GM21447 (cell line): ENCODE results near the gene CRELD2.
"Not testable (repeated sequence)": the region's sequence is repeated elsewhere in the genome, so short reads cannot be mapped to it uniquely, and the experiment has no call there.

Source experiments
- ATAC-seq: cut with Tn5 transposase; IDR thresholded peaks from one replicate; pipeline ENCODE4 v1.9.1; 2021; ENCODE audit not compliant: unreplicated experiment

Gene CRELD2

DNA sequence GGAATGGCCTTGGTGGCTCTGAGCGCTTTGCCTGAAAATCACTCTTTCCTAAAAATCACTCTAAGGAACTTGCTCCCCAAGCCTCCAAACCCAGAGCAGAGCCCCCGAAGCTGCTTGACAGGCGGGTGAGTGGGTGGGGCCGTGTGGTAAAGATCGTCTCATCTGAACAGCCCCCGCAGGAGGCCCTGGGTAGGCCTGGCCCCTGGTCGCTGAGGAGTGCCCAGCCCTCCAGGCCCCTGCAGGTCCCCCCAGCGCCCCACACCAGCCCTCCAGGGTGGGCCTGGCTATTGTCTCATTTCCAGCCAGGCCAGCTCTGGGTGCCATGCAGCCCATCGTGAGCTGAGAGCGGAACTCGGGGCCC lies 25.0 kb downstream of the CRELD2 start:
- no peak for ATAC-seq

DNA sequence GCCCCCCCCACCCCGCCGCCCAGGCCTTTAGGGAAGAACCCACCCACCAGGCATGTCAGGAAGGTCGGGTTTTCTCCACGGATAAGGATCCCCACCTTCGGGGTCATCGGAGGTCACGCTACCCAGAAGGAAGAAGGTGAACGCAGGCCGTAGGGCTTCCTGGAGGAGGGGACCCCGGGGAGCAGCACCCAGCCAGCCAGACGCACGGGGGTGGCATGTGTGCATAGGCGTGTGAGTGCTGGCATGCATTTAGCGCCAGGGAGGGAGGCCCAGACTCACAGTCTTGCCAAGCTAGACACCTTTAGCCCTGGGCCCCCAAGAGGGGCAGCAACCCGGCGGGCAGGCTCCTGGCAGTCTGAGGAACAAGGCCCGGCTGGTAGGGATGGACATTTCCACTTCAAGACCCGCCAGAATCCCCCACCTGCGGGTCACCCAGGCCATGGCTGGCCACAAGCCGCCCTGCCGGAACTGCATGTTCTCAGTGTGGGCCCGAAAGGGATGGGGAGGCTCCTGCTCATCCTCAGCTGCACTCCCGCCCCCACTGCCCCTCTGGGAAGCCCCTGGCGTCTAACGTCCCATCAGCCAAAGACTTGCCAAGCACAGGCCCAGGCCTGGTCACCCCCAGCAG lies 25.5 kb downstream of the CRELD2 start:
- no peak for ATAC-seq

DNA sequence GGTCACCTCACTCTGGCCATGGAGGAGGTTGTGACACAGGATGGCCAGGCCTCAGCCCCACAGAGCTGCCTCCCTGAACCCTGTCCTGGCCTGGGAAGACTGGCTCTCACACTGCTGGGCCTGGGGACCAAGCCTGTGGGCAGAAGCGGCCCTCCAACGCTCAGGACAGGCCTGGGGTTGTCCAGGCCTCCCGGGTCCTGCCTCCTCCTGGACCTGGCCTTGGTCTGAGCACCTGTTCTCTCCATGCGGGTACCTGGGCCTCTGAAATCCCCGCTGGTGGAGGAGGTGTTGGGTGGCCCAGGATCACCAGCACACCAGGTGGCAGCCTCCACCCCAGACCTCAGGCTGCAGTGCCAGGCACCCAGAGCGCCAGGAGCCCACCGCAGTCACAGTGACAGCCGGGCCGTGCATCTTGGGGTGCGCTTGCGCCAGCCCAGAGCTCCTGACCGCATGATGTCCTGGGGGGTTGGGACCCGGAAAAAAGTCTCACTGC lies 26.0 kb downstream of the CRELD2 start:
- no peak for ATAC-seq

GRCh38 chr22:49945042-49945794 lies 26.8 kb downstream of the CRELD2 start:
- ATAC-seq, result not testable (repeated sequence)

GRCh38 chr22:49946612-49947295 lies 28.3 kb downstream of the CRELD2 start:
- no peak for ATAC-seq

DNA sequence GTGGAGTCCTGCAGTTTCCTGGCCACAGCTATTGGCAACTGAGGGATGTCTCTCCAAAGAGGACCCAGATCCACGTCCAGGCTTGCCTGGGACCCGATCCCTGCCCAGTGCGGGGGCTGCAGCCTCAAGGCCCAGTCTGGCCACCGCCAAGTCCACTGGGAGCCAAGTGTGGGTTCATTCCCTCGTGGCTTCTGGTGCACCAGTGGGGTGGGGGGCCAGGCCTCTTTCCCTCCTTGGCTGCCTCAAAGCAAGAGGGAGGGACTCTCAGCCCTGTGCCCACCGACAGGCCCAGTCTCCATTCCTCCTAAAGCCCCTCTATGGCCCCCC lies 28.8 kb downstream of the CRELD2 start:
- ATAC-seq, result no peak

DNA sequence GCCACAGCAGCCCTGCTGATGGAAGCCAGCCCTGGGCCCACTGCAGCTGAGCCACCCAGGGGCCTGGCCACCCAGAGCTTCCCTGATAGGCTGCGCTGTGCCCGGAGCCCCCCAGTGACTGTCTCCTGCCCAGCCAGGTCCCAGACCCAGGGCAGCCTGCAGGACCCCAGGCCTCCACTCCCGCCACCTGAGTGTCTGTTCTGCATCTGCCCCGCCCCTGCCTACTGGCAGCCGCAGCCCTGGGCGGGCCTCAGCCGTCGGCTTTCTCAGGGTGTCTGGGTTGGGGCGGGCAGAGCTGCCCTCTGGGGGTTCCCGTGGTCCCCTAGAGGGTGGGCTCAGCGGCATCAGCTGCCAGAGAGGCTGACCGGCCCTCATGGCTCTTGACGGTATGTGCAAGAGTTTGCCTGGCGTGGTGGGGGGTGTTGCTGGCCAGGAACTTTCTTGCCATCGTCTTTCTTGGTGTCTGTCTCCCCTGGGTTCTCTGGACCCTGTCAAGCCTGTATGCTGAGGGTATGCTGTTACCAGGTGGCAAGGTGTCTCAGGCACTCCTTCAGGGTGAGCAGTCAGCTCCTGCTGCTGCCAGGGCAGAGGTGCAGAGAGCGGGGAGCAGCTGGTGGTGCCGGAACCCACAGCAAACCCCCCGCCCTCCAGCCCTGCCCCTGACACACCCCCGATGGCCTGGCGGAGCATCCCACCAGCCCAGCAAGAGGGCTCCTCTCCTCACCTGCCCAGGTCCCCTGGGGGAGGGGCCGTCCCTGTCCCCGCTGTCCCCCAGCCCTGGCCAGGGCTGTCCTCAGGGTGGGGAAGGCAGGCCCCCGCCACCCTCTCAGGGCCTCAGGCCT lies 29.9 kb downstream of the CRELD2 start:
- ATAC-seq, result no peak

DNA sequence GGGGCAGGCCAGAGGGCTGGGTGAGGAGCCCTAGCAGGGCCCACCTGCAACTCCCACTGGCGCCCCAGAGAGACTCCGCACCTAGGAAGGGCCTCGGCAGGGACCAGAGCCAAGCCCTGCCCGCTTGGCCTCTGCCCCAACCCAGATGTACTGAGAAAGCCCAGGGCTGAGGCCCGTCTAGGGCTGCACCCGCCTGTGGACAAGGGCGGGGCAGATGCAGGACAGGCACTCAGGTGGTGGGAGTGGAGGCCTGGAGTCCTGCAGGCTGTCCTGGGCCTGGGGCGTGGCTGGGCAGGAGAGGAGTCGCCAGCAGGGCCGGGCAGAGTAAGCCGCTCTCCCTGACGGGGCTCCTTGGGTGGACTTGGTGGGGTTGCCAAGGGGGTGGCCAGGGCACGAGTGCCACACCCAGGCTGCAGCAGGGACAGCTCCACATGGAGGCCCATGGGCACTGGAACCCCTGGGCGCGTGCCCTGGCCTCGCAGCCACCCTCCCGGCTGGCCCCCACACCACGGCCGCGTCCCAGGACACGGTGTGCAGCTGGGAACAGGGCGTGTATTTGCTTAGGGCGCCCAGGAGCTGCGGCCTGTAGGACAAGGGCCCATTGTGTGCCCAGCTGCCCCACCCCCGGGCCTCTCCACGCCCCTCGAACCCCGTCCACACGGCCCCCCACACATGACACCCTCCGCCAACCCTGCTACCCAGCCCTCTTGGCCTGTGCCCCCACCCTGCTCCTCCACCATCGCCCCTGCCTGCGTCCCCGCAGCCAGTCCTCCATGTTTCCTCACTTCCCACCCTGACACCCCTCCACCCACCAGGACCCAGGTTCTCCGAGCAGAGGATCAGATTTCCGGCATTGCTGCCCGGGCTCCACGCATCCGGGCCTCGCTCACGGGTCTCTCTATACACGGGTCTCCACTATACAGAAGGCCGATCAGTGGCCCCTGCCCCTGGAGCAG lies 30.8 kb downstream of the CRELD2 start:
- ATAC-seq, result no peak

- ATAC-seq, result no peak
Measured at GRCh38 chr22:49949914-49950292, 31.5 kb downstream of the CRELD2 start.

GRCh38 chr22:49950396-49950994 lies 32.1 kb downstream of the CRELD2 start:
- ATAC-seq, result no peak

- no peak for ATAC-seq
Measured at GRCh38 chr22:49951000-49951677, 32.7 kb downstream of the CRELD2 start.

GRCh38 chr22:49951678-49951985 lies 33.2 kb downstream of the CRELD2 start:
- ATAC-seq, result no peak

- ATAC-seq, result no peak
Measured at GRCh38 chr22:49951986-49952896, 33.8 kb downstream of the CRELD2 start.

DNA sequence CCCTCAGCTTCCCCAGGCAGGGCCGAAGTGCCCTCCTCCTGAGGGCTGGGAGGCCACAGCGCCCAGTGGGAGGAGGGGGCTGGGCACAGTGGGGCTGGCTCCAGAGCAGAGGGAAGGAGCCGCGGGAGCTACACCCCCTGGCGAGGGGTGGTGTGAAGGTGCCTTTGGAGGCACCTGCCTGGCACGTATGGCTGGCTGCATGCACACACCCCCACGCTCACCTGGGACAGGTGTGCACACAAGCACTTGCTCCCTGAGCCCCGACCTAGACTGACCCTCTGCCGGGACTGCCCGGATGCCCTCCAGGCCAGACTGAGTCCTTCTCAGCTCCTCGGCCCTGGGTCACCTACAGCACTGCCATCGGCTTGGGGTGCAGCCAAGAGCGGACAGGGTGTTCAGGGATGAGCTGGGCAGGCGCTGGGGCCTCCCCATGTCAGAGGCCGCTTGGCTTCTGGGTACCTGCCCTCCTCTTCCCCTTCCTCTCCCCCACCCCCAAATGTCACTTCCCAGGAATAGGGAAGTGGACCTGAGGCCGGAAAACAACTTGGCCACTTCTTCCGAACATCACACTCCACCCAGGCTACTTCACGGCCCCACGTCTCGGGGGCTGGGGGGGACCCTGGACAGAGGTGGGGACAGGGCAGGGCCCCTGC lies 34.7 kb downstream of the CRELD2 start:
- ATAC-seq, result no peak

- no peak for ATAC-seq
Measured at GRCh38 chr22:49953680-49954344, 35.4 kb downstream of the CRELD2 start.

GRCh38 chr22:49954354-49954753 lies 35.9 kb downstream of the CRELD2 start:
- ATAC-seq, result no peak

DNA sequence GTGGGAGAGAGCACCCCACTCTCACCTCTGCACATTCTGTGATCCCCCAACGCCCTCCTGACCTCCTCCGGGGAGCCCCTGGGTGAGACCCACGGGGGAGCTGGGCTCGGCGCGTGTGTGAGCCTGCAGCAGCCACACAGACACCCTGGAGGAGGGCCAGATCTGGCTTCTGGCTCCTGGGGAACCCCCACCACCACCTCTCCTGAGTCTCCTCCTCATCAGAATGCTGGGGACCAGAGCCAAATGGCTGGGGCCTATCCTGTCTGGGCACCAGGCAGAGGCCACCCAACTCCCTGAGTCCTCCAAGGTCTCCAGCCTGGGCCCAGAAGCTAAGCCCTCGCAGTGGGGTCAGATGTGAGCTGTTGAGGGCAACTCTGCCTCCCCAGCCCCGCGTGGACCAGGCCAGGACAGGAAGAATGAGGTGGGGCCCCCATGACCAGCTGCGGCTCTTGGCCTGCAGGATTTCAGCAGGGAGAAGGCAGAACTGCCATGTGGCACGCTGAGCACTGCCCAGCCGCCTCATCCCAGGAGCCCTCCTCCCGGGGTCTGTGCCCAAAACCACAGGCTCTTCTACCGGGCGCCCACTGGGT lies 36.7 kb downstream of the CRELD2 start:
- no peak for ATAC-seq
